ENCODE measurements around the gene SH3RF3. TPM values are rescaled to one million over a fixed set of nuclear protein-coding genes. Genes with fewer than 3 reads are reported as not detected.

The SH3RF3 gene
- total RNA-seq, 2 donors from 2014 or later: 8.0 to 8.8 TPM

GRCh38 chr2:109173311-109174171 is 44.5 kb downstream of the SH3RF3 start:
- H3K4me1 ChIP-seq: peaks cover 0 to 58% of the 10 kb centered on the region in 2 donors
- TF ChIP-seq CTCF (IDR thresholded peaks at IDR 0.05): no peak
- H3K27ac ChIP-seq: peak overlapping the region; percentile 76 to 81
- peak; percentile 90 for DNase-seq (ENCODE audit: low spot score)
- no peak overlapping the region for H3K4me3 ChIP-seq
- no peaks in the 10 kb centered on the region for H3K36me3 ChIP-seq
- H3K27me3 ChIP-seq: no peaks in the 10 kb centered on the region
- peaks cover 0 to 5% of the 10 kb centered on the region in 2 donors for H3K9me3 ChIP-seq

DNA sequence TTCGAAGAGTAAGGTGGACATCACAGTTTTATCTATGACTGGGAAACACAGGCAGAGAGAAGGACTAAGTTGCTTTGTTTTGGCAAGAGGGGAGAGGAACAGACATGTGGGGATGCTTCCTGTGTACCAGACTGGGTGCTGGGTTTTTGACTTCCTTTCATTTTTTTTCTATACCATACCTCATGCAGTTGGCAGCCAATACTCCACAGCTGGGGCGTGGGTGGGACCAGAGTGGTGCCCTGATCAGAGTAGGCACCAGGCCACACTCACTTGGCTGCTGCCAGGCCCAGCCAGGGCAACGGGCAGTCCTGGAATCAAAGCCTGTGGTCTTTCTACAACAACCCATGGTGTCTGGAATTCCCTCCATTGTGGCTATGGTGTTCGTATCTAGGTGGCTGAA is 45.2 kb downstream of the SH3RF3 start:
- no peak for TF ChIP-seq CTCF (IDR thresholded peaks at IDR 0.05)
- Histone ChIP-seq H3K4me3 (no peak overlapping the region), H3K27me3 (no peaks in the 10 kb centered on the region), H3K9me3 (peaks cover 0 to 5% of the 10 kb centered on the region in 2 donors), H3K4me1 (peaks cover 0 to 58% of the 10 kb centered on the region in 2 donors), H3K36me3 (no peaks in the 10 kb centered on the region), H3K27ac (peak overlapping the region; percentile 76 to 81)
- DNase-seq (ENCODE audit: low spot score): no peak

DNA sequence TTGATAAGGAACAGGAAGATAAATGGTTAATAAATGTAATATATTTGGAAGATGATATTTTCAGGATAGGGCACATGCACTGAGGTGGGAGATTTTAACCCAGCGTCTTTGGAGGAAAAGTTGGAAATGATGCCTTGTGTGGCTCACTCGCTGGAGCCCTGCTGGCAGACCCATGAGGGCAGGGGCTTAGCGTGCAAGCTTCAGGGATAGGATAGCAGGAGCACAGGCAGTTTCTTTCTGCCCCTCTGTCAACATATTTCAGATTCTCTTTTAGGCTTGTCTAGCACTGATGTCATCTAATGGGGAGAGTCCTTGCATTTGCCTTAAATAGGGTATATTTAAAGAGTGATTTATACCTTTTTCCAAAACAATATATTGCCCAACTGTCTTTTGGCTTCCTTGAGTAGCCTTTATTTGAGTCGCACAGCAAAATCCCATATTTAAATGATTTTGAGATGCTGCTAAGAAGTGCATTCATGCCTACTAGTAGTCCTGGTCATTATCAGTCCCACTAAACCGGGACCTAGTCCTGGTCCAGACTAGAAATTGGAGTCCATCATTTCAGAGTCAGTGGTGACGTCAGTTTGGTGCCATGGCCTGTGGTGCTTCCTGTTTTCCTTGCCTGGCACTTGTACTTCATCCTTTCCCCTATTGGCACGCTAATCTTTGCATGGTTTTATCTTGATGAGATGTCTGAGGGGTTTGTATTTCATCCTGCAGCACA is 45.8 kb downstream of the SH3RF3 start:
- peak overlapping the region in 1 of 2 donors; percentile 81 for H3K27ac ChIP-seq
- no peaks in the 10 kb centered on the region for H3K36me3 ChIP-seq
- TF ChIP-seq CTCF (IDR thresholded peaks at IDR 0.05): no peak
- peaks cover 0 to 58% of the 10 kb centered on the region in 2 donors for H3K4me1 ChIP-seq
- H3K4me3 ChIP-seq: no peak overlapping the region
- no peaks in the 10 kb centered on the region for H3K27me3 ChIP-seq
- no peak for DNase-seq (ENCODE audit: low spot score)
- H3K9me3 ChIP-seq: peaks cover 0 to 5% of the 10 kb centered on the region in 2 donors

- Histone ChIP-seq H3K4me1 (peaks cover 0 to 58% of the 10 kb centered on the region in 2 donors), H3K27ac (no peak overlapping the region), H3K9me3 (peaks cover 0 to 5% of the 10 kb centered on the region in 2 donors), H3K27me3 (no peaks in the 10 kb centered on the region), H3K4me3 (no peak overlapping the region), H3K36me3 (no peaks in the 10 kb centered on the region)
- no peak for DNase-seq (ENCODE audit: low spot score)
- TF ChIP-seq CTCF (IDR thresholded peaks at IDR 0.05): no peak
Observed at GRCh38 chr2:109175350-109175678, 46.3 kb downstream of the SH3RF3 start.

- no peak for TF ChIP-seq CTCF (IDR thresholded peaks at IDR 0.05)
- Histone ChIP-seq H3K27ac (no peak overlapping the region), H3K9me3 (peaks cover 0 to 5% of the 10 kb centered on the region in 2 donors), H3K36me3 (no peaks in the 10 kb centered on the region), H3K27me3 (no peaks in the 10 kb centered on the region), H3K4me3 (no peak overlapping the region), H3K4me1 (peaks cover 0 to 44% of the 10 kb centered on the region in 2 donors)
- DNase-seq (ENCODE audit: low spot score): no peak
Observed at GRCh38 chr2:109176928-109177327, 47.9 kb downstream of the SH3RF3 start.
